ENCODE measurements around the gene CLCN7. TPM values are rescaled to one million over a fixed set of nuclear protein-coding genes. Genes with fewer than 3 reads are reported as not detected.
A peak's percentile ranks its signal among the peaks of the same experiment; 100 is the strongest.
"Not testable (repeated sequence)": the region's sequence is repeated elsewhere in the genome, so short reads cannot be mapped to it uniquely, and the experiment has no call there.

The CLCN7 gene
- total and polyA plus RNA-seq, 11 donors = 30.3 to 70.8 (median 33.6) TPM

DNA sequence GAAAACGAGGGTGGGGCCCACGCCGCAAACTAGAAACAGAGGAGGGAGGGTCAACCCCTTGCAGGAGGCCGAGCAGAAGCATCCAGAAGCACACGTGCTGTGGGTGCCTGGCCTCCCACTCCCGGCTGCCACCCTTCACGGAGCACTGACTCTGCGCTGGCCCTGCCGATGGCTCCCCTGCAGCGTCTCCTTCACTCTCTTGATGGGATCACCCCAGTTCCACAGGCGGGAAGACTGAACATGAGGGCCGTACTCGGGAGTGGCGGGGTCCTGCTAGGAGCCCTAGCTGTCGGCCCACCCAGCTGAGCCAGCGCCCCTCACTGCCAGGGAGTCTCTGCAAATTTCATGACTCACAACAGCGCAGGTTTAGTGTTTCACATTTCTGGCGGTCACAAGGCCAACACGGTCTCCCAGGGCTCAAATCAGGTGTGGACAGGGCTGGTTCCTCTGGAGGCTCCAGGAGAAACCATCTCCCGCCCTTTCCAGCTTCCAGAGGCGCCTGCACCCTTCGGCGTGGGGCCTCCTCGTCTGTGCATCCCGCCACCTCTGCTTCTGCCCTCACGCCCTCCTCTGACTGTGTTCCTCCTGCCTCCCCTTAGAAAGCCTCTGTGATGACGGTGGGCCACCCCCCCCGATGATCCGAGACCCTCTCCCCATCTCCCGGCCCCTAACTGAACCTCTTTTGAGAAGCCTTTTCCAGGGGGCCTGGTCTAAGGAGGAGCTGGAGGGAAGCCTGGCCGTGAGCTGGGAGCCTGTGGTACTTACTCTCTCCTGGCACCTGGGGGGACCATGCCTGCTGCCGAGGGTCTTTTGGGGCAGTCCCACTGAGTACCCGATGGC lies 11.9 kb upstream of the CLCN7 start:
- Histone ChIP-seq H3K4me3 (no peak overlapping the region), H3K27me3 (no peaks in the 10 kb centered on the region), H3K27ac (no peak overlapping the region), H3K4me1 (peaks cover 0 to 6% (median 0%) of the 10 kb centered on the region in 12 donors), H3K36me3 (no peaks in the 10 kb centered on the region), H3K9me3 (no peaks in the 10 kb centered on the region)
- peak in 1 of 5 donors; percentile 42 for DNase-seq
- peak in 1 of 4 donors; percentile 13 for ATAC-seq
- intact Hi-C loops (cut with DNase I) = no loop called here
- TF ChIP-seq, protein P1, sequence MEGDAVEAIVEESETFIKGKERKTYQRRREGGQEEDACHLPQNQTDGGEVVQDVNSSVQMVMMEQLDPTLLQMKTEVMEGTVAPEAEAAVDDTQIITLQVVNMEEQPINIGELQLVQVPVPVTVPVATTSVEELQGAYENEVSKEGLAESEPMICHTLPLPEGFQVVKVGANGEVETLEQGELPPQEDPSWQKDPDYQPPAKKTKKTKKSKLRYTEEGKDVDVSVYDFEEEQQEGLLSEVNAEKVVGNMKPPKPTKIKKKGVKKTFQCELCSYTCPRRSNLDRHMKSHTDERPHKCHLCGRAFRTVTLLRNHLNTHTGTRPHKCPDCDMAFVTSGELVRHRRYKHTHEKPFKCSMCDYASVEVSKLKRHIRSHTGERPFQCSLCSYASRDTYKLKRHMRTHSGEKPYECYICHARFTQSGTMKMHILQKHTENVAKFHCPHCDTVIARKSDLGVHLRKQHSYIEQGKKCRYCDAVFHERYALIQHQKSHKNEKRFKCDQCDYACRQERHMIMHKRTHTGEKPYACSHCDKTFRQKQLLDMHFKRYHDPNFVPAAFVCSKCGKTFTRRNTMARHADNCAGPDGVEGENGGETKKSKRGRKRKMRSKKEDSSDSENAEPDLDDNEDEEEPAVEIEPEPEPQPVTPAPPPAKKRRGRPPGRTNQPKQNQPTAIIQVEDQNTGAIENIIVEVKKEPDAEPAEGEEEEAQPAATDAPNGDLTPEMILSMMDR (IDR thresholded peaks at IDR 0.05) = no peak
- no peak for TF ChIP-seq POLR2A (IDR thresholded peaks at IDR 0.05)
- WGBS, 4 donors = 81 to 82% (median 82%) methylated on average over 24 to 33 of the region's 33 CpGs

DNA sequence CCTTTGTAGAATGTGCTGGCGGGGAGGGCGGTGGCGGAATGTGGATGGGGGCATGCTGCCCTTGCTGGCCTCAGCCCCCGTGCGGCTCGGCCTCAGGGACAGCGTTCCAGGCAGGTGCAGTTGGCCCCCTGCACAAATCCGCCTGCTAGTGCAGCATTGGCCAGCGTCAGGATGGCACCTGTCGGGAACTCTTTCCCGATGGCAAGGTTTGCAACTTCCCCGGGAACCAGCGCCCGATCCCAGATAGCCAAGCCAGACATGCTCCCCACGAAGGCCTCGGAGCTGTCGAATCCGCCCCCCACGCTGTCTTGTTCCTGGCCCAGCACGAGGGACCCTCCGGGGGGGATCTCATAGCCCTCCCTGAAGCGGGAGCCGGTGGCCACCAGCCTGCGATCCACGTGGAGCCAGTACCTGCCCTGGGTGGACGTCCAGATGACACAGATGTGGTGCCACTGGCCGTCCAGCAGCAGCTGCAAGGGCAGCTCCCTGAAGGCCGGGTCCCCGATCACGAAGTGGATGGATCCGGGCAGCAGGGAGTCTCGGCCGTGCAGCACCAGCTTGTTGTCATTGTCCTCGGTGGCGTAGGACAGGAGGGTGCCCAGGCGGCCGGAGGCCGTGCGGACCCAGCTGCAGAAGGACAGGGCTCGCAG lies 11.1 kb upstream of the CLCN7 start:
- H3K36me3 ChIP-seq = no peaks in the 10 kb centered on the region
- TF ChIP-seq, protein P1 (IDR thresholded peaks at IDR 0.05) = no peak
- no peak for TF ChIP-seq POLR2A (IDR thresholded peaks at IDR 0.05)
- H3K27me3 ChIP-seq = no peaks in the 10 kb centered on the region
- H3K9me3 ChIP-seq = no peaks in the 10 kb centered on the region
- 87 to 92% (median 90%) methylated on average over 19 to 40 of the region's 40 CpGs for WGBS, 4 donors
- H3K4me1 ChIP-seq = peaks cover 0 to 6% (median 0%) of the 10 kb centered on the region in 12 donors
- no peak overlapping the region for H3K27ac ChIP-seq
- intact Hi-C loops (cut with DNase I) = no loop called here
- DNase-seq (peak in 1 of 5 donors; percentile 60), ATAC-seq (no peak)
- H3K4me3 ChIP-seq = no peak overlapping the region

DNA sequence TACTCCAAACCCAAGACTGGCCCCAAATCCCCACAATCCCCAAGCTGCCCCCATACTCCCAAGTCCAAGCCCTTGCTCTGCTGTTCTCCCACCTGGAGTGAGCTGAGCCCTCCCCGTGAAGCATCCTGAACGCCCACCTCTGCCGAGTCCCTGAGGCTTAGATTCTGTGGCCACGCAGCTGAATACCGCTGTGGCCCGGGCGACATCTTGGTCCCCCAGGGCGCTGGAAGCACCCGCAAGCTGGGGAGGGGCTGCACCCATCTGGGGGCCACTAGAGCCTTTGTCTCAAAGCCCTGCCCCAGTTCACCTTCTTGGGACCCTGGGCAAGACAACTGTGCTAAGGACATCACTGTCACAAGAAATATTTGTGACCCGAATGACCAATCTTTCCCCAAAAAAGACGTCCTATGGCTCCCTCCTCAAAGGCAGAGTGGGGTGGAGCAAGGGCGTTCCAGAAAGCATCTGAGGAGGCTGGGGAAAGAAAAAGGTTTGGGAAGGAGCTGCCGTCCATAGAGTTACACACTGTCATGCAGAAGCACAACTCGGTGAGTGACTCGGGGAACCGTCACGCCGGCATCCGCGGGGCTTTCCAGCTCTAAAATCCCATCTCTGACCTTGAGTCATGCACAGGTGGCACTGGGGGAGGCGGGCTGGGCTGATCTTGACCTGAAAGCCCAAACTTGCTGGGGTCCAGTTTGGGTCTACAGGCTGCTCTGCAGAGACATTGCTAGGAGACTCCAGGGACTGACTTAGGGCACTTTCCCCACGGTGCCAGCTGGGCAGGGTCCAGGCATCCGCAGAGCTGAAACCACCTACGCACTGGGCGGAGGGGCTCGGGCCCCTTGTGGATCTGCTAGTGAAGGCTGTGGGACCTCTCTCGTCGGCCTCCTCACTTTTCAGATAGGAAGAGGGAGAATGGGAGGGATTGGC lies 7.3 kb upstream of the CLCN7 start:
- no peak overlapping the region for H3K4me3 ChIP-seq
- no peak for DNase-seq
- intact Hi-C loops (cut with DNase I) = no loop called here
- TF ChIP-seq POLR2A (IDR thresholded peaks at IDR 0.05) = no peak
- TF ChIP-seq, protein P1 (IDR thresholded peaks at IDR 0.05) = no peak
- no peak for ATAC-seq
- no peaks in the 10 kb centered on the region for H3K36me3 ChIP-seq
- peaks cover 0 to 6% (median 0%) of the 10 kb centered on the region in 12 donors for H3K4me1 ChIP-seq
- WGBS, 4 donors = 80 to 84% (median 83%) methylated on average over 21 to 28 of the region's 28 CpGs
- no peaks in the 10 kb centered on the region for H3K9me3 ChIP-seq
- no peaks in the 10 kb centered on the region for H3K27me3 ChIP-seq
- H3K27ac ChIP-seq = no peak overlapping the region

DNA sequence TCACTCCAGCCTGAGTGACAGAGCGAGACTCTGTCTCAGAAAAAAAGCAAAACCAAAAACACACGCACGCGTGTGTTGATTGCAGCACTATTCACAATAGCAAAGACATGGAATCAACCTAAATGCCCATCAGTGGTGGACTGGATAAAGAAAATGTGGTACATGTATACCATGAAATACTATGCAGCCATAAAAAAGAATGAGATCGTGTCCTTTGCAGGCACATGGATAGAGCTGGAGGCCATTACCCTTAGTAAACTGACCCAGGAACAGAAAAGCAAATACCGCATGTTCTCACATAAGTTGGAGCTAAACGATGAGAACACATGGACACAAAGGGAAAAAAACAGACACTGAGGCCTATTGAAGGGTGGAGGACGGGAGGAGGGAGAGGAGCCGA lies 4.1 kb upstream of the CLCN7 start:
- H3K36me3 ChIP-seq, H3K27ac ChIP-seq, DNase-seq, H3K4me3 ChIP-seq, H3K27me3 ChIP-seq, ATAC-seq, H3K9me3 ChIP-seq: not testable (repeated sequence)
- peaks cover 0 to 16% (median 9%) of the 10 kb centered on the region in 12 donors for H3K4me1 ChIP-seq
- intact Hi-C loops (cut with DNase I) = loop anchor here in 1 of 10 donors (5.0 kb wide), 1 partner anchor 228 kb away; the partner anchor contains the start of gene MAPK8IP3
- WGBS, 4 donors = 94 to 97% (median 96%) methylated on average over 9 of the region's 9 CpGs

Data from heart left ventricle (tissue), 16 donors.